Gastroesophageal sphincter (tissue), 3 donors: ENCODE measurements around the gene XPNPEP2.

Experiments
- POLR2A ChIP-seq, 2 donors: fragments of 450-650 bp; IDR thresholded peaks; one replicate each; pipeline ENCODE4 v1.6.1; 2017; ENCODE audit warnings: antibody characterized with exemption in 2 of 2, mild to moderate bottlenecking in 2 of 2, moderate library complexity in 1 of 2
- POLR2AphosphoS5 ChIP-seq: sonication (generic); formaldehyde crosslinking; IDR thresholded peaks from one replicate; pipeline ENCODE4 v1.6.1; 2017; ENCODE audit warnings: antibody characterized with exemption
- TF ChIP-seq, protein P1 (sequence below), 4 experiments: fragments of 200-600 bp in 2 of 4; fragments of 450-650 bp in 2 of 4; sonication (generic) in 1 of 4; IDR thresholded peaks; one replicate each; pipeline ENCODE4 v1.5.1; 2017 to 2019; ENCODE audit warnings: antibody characterized with exemption in 4 of 4, mild to moderate bottlenecking in 2 of 4, moderate library complexity in 2 of 4

DNA sequence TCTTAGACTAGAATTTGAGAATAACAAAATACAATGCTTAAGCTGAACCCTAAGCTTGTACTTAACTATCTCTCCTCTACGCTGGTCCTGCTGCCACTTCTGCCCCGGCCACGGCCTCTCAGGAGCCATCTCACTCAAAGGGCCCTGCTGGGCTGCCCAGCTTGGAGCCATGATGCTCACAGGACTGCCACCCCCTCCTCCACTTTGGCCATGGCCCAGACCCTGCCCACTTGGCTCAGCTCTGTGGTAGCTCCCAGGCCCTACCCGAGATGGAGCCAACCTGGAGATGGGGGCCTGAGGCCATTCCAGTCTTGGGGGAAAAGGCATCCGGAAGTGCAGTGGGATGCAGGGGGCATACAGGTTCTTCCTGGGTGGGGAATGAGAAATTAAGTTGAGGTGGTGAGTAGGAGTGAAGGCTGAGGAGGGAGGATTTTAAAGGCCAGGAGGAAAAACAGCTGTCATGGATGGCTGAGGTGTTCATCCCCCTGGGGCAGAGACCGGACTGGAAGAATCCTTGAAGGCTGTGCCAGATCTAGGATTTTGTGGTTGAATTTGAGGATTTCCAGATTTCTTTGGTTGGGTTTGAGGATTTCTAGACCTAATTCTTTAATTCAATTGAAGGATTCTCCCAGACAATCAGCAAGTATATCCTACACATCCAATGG is 41.8 kb downstream of the XPNPEP2 start:
- TF ChIP-seq, protein P1, sequence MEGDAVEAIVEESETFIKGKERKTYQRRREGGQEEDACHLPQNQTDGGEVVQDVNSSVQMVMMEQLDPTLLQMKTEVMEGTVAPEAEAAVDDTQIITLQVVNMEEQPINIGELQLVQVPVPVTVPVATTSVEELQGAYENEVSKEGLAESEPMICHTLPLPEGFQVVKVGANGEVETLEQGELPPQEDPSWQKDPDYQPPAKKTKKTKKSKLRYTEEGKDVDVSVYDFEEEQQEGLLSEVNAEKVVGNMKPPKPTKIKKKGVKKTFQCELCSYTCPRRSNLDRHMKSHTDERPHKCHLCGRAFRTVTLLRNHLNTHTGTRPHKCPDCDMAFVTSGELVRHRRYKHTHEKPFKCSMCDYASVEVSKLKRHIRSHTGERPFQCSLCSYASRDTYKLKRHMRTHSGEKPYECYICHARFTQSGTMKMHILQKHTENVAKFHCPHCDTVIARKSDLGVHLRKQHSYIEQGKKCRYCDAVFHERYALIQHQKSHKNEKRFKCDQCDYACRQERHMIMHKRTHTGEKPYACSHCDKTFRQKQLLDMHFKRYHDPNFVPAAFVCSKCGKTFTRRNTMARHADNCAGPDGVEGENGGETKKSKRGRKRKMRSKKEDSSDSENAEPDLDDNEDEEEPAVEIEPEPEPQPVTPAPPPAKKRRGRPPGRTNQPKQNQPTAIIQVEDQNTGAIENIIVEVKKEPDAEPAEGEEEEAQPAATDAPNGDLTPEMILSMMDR (IDR thresholded peaks at IDR 0.05), result no peak
- no peak for TF ChIP-seq POLR2A (IDR thresholded peaks at IDR 0.05)
- TF ChIP-seq POLR2AphosphoS5, result no peak
